ENCODE measurements around the gene ETNPPL. TPM values are rescaled to one million over a fixed set of nuclear protein-coding genes. Genes with fewer than 3 reads are reported as not detected.

ETNPPL gene
- total RNA-seq, 1 experiment from 2014 or later = not detected

DNA sequence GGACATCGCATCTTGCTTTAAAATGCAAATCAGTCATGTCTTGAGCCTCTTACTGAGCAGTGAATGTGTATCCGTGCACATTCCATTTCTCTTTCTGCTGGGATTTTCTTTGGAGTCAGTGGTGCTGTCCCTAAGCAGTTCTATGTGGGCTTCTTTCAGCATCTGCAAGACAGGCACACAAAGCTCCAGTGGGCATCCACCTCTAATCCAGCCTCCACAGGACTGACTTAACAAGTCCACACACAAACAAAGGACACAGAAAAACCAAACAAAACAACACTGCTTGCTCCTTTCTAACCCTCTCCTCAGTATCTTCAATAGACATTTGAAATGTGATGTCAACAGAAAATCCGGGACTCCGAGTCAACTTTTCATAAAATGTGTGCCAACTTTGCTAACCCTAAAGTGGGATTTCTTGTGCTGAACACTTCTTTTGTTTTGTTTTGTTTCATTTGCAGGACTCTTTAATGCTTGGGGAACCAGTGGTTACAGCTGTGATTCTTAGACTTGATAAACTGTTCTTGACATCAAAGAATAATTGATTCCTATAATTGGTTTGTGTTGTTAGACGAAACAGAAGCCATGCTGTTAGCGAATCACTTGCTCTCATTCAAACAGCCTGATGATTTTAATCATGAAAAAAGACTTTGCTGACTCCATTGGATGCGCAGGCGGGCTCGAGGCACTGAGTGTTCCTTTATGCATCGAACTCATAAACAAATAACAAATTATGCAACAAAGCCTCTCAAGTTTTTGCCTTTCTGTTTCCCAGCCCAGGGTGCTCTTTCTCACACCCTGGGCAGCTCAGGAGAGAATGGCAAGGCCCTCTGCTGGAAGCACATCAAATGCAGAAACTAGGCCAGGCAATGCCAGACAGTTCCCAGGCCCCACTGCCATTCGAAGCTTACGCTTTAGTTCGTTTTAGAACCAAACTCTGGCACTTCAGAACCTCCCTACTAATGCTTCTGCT lies 20.1 kb downstream of the ETNPPL start:
- no peak overlapping the region for H3K27ac ChIP-seq
- no TSS peak for BruUV-seq (replicated peaks)
- H3F3A ChIP-seq (ENCODE audit: insufficient read depth, low read depth) = no peaks in the 10 kb centered on the region
- no peaks in the 10 kb centered on the region for H3K36me3 ChIP-seq (ENCODE audit: low read depth)
- TF ChIP-seq EZH2 (IDR thresholded peaks at IDR 0.05; ENCODE audit: low read depth) = no peak
- TF ChIP-seq, protein P1, sequence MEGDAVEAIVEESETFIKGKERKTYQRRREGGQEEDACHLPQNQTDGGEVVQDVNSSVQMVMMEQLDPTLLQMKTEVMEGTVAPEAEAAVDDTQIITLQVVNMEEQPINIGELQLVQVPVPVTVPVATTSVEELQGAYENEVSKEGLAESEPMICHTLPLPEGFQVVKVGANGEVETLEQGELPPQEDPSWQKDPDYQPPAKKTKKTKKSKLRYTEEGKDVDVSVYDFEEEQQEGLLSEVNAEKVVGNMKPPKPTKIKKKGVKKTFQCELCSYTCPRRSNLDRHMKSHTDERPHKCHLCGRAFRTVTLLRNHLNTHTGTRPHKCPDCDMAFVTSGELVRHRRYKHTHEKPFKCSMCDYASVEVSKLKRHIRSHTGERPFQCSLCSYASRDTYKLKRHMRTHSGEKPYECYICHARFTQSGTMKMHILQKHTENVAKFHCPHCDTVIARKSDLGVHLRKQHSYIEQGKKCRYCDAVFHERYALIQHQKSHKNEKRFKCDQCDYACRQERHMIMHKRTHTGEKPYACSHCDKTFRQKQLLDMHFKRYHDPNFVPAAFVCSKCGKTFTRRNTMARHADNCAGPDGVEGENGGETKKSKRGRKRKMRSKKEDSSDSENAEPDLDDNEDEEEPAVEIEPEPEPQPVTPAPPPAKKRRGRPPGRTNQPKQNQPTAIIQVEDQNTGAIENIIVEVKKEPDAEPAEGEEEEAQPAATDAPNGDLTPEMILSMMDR (conservative IDR thresholded peaks at IDR 0.05) = no peak
- no peaks in the 10 kb centered on the region for H3K27me3 ChIP-seq (ENCODE audit: insufficient read depth, low read depth)
- DNase-seq = no peak
- H3K9me2 ChIP-seq (ENCODE audit: insufficient read depth) = no peaks in the 10 kb centered on the region
- no peaks in the 10 kb centered on the region for H4K20me1 ChIP-seq (ENCODE audit: insufficient read depth)
- ChIA-PET POLR2A (ENCODE audit: unreplicated experiment) (no interaction called here), CTCF (no interaction called here)
- H3K4me1 ChIP-seq (replicated peaks; ENCODE audit: insufficient read depth) = no peaks in the 10 kb centered on the region
- H3K4me2 ChIP-seq = no peak overlapping the region
- H3K4me3 ChIP-seq = no peak overlapping the region
- H2AFZ ChIP-seq = no peak overlapping the region
- H3K9me3 ChIP-seq (ENCODE audit: insufficient read depth, low read depth) = no peaks in the 10 kb centered on the region
- H3K79me2 ChIP-seq (ENCODE audit: low read depth) = no peaks in the 10 kb centered on the region
- intact Hi-C loops (cut with micrococcal nuclease; ENCODE audit: unreplicated experiment) = no loop called here

DNA sequence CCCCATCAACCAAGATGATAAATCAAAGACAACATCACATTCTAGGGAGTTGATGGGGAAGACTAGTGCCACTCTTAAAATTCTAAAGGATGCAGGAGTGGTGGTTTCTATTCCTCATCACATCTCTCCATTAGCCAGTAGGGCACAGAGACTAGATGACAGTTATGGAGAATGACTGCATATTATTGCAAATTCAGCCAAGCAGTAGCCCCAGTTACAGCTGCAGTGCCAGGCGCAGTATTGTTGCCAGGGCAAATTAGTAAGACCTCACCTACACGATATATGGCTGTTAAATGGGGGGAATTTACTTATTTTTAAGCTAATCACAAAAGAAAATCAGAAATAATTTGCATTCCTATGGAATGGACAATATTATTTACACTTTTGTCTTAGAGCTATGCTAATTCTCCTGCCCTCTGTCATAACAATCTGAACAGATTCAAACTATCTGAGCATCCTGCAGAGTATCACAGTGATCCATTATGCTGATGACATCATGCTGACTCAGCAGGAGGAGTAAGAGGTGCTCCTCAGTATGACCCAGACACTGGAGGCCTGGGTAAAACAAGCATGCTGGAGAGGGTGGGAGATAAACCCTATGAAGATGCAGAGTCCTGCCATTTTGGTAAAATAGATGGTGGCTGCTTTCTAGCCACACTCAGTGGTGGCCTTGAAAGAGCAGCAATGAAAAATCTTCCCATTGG lies 24.7 kb downstream of the ETNPPL start:
- no peaks in the 10 kb centered on the region for H3K9me2 ChIP-seq (ENCODE audit: insufficient read depth)
- TF ChIP-seq, protein P1 (conservative IDR thresholded peaks at IDR 0.05) = no peak
- no peak for TF ChIP-seq EZH2 (IDR thresholded peaks at IDR 0.05; ENCODE audit: low read depth)
- H3K9me3 ChIP-seq (ENCODE audit: insufficient read depth, low read depth) = no peaks in the 10 kb centered on the region
- intact Hi-C loops (cut with micrococcal nuclease; ENCODE audit: unreplicated experiment) = no loop called here
- DNase-seq = no peak
- no peak overlapping the region for H2AFZ ChIP-seq
- H3K4me3 ChIP-seq = no peak overlapping the region
- H4K20me1 ChIP-seq (ENCODE audit: insufficient read depth) = no peaks in the 10 kb centered on the region
- no peaks in the 10 kb centered on the region for H3K4me1 ChIP-seq (replicated peaks; ENCODE audit: insufficient read depth)
- no peaks in the 10 kb centered on the region for H3F3A ChIP-seq (ENCODE audit: insufficient read depth, low read depth)
- ChIA-PET CTCF (no interaction called here), POLR2A (ENCODE audit: unreplicated experiment) (no interaction called here)
- no TSS peak for BruUV-seq (replicated peaks)
- no peaks in the 10 kb centered on the region for H3K27me3 ChIP-seq (ENCODE audit: insufficient read depth, low read depth)
- no peaks in the 10 kb centered on the region for H3K79me2 ChIP-seq (ENCODE audit: low read depth)
- no peak overlapping the region for H3K4me2 ChIP-seq
- H3K27ac ChIP-seq = no peak overlapping the region
- H3K36me3 ChIP-seq (ENCODE audit: low read depth) = no peaks in the 10 kb centered on the region

DNA sequence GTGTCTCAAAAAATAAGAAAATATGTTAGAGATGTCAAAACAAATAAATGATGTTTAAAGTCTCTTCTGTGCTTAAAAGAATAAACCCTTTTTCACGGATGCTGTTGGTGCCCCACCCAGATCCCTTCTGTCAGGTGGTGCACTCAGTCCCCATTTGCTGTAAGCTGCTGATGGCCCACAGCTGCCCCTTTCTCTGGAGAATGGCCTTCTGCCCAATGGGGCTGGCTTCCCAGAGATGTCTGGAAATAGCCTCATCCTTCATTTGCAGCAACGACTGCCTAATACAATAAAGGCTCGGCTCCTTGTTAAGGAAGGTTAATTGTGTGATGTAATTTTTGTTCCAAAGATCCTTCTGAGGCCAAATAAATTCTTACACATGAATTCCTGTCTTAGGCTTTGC lies 31.8 kb downstream of the ETNPPL start:
- no peak overlapping the region for H3K4me3 ChIP-seq
- no peak overlapping the region for H2AFZ ChIP-seq
- TF ChIP-seq, protein P1 (conservative IDR thresholded peaks at IDR 0.05) = no peak
- no peak for TF ChIP-seq EZH2 (IDR thresholded peaks at IDR 0.05; ENCODE audit: low read depth)
- no peaks in the 10 kb centered on the region for H3K4me1 ChIP-seq (replicated peaks; ENCODE audit: insufficient read depth)
- no peaks in the 10 kb centered on the region for H4K20me1 ChIP-seq (ENCODE audit: insufficient read depth)
- H3K27me3 ChIP-seq (ENCODE audit: insufficient read depth, low read depth) = no peaks in the 10 kb centered on the region
- ChIA-PET POLR2A (ENCODE audit: unreplicated experiment) (no interaction called here), CTCF (no interaction called here)
- H3K27ac ChIP-seq = no peak overlapping the region
- no peaks in the 10 kb centered on the region for H3F3A ChIP-seq (ENCODE audit: insufficient read depth, low read depth)
- no peaks in the 10 kb centered on the region; the same call in 1 of the 2 replicates for H3K9me3 ChIP-seq (ENCODE audit: insufficient read depth, low read depth)
- no peaks in the 10 kb centered on the region for H3K9me2 ChIP-seq (ENCODE audit: insufficient read depth)
- H3K4me2 ChIP-seq = no peak overlapping the region
- BruUV-seq (replicated peaks) = no TSS peak
- no peak for DNase-seq
- H3K36me3 ChIP-seq (ENCODE audit: low read depth) = no peaks in the 10 kb centered on the region
- intact Hi-C loops (cut with micrococcal nuclease; ENCODE audit: unreplicated experiment) = no loop called here
- H3K79me2 ChIP-seq (ENCODE audit: low read depth) = no peaks in the 10 kb centered on the region

All from PC-9 (cell line).